Hepatocyte (in vitro differentiated cells): ENCODE data around the gene DMWD.

Experiments used
- CTCF ChIP-seq: fragments of 200-600 bp; sonication (generic); IDR thresholded peaks from 2 replicates; pipeline ENCODE4 v1.5.1; 2016; ENCODE audit warnings: antibody characterized with exemption, mild to moderate bottlenecking; ENCODE audit not compliant: poor library complexity
- EZH2 ChIP-seq: fragments of 200-600 bp; sonication (generic); IDR thresholded peaks from 2 replicates; pipeline ENCODE4 v1.6.1; 2016; ENCODE audit warnings: antibody characterized with exemption, mild to moderate bottlenecking, borderline replicate concordance
- EZH2phosphoT487 ChIP-seq: fragments of 200-600 bp; sonication (generic); IDR thresholded peaks from one replicate; pipeline ENCODE4 v1.6.1; 2018; ENCODE audit warnings: antibody characterized with exemption, mild to moderate bottlenecking, low read depth, moderate library complexity; ENCODE audit not compliant: unreplicated experiment, severe bottlenecking

GRCh38 chr19:45757695-45758094 lies 35.0 kb downstream of the DMWD start:
- TF ChIP-seq CTCF (no peak), EZH2 (no peak), EZH2phosphoT487 (no peak)
